ENCODE measurements around the gene CDH4.

CDH4 gene

GRCh38 chr20:61654726-61655125 is 402.7 kb downstream of the CDH4 start:
- Histone ChIP-seq H3K4me1 (ENCODE audit: insufficient read depth, low read length) (no peaks in the 10 kb centered on the region), H3K36me3 (ENCODE audit: insufficient read depth, low read length) (no peaks in the 10 kb centered on the region), H3K9me3 (ENCODE audit: low read length) (no peaks in the 10 kb centered on the region), H3K9ac (ENCODE audit: low read length) (no peak overlapping the region), H3K27me3 (ENCODE audit: control insufficient read depth in 1 of 2, insufficient read depth in 2 of 2, low read length in 2 of 2) (no peaks in the 10 kb centered on the region), H3K27ac (ENCODE audit: low read depth, low read length) (no peak overlapping the region), H3K4me3 (ENCODE audit: low read depth in 1 of 2, low read length in 2 of 2) (no peak overlapping the region)

GRCh38 chr20:61655591-61655990 is 403.5 kb downstream of the CDH4 start:
- Histone ChIP-seq H3K4me1 (ENCODE audit: insufficient read depth, low read length) (no peaks in the 10 kb centered on the region), H3K9ac (ENCODE audit: low read length) (no peak overlapping the region)

GRCh38 chr20:61656198-61656597 is 404.1 kb downstream of the CDH4 start:
- H3K4me1 ChIP-seq (ENCODE audit: insufficient read depth, low read length): no peaks in the 10 kb centered on the region
- no peaks in the 10 kb centered on the region for H3K27me3 ChIP-seq (ENCODE audit: control insufficient read depth in 1 of 2, insufficient read depth in 2 of 2, low read length in 2 of 2)
- H3K27ac ChIP-seq (ENCODE audit: low read depth, low read length): no peak overlapping the region

More at GRCh38 chr20:61655591-61655990, 403.5 kb downstream of the CDH4 start:
- no peaks in the 10 kb centered on the region for H3K9me3 ChIP-seq (ENCODE audit: low read length)
- no peaks in the 10 kb centered on the region for H3K36me3 ChIP-seq (ENCODE audit: insufficient read depth, low read length)
- H3K4me3 ChIP-seq (ENCODE audit: low read depth in 1 of 2, low read length in 2 of 2): no peak overlapping the region
- no peak overlapping the region for H3K27ac ChIP-seq (ENCODE audit: low read depth, low read length)
- no peaks in the 10 kb centered on the region for H3K27me3 ChIP-seq (ENCODE audit: control insufficient read depth in 1 of 2, insufficient read depth in 2 of 2, low read length in 2 of 2)

GRCh38 chr20:61657721-61658377 is 405.8 kb downstream of the CDH4 start:
- H3K27me3 ChIP-seq (ENCODE audit: control insufficient read depth in 1 of 2, insufficient read depth in 2 of 2, low read length in 2 of 2): no peaks in the 10 kb centered on the region
- no peak overlapping the region for H3K9ac ChIP-seq (ENCODE audit: low read length)
- H3K4me3 ChIP-seq (ENCODE audit: low read depth in 1 of 2, low read length in 2 of 2): no peak overlapping the region

More at GRCh38 chr20:61656198-61656597, 404.1 kb downstream of the CDH4 start:
- Histone ChIP-seq H3K9ac (ENCODE audit: low read length) (no peak overlapping the region), H3K9me3 (ENCODE audit: low read length) (no peaks in the 10 kb centered on the region), H3K4me3 (ENCODE audit: low read depth in 1 of 2, low read length in 2 of 2) (no peak overlapping the region), H3K36me3 (ENCODE audit: insufficient read depth, low read length) (no peaks in the 10 kb centered on the region)

GRCh38 chr20:61658563-61658962 is 406.5 kb downstream of the CDH4 start:
- Histone ChIP-seq H3K4me1 (ENCODE audit: insufficient read depth, low read length) (no peaks in the 10 kb centered on the region), H3K4me3 (ENCODE audit: low read depth in 1 of 2, low read length in 2 of 2) (no peak overlapping the region), H3K9me3 (ENCODE audit: low read length) (no peaks in the 10 kb centered on the region), H3K27me3 (ENCODE audit: control insufficient read depth in 1 of 2, insufficient read depth in 2 of 2, low read length in 2 of 2) (no peaks in the 10 kb centered on the region), H3K36me3 (ENCODE audit: insufficient read depth, low read length) (no peaks in the 10 kb centered on the region), H3K27ac (ENCODE audit: low read depth, low read length) (no peak overlapping the region), H3K9ac (ENCODE audit: low read length) (no peak overlapping the region)

More at GRCh38 chr20:61657721-61658377, 405.8 kb downstream of the CDH4 start:
- H3K36me3 ChIP-seq (ENCODE audit: insufficient read depth, low read length): no peaks in the 10 kb centered on the region
- no peak overlapping the region for H3K27ac ChIP-seq (ENCODE audit: low read depth, low read length)
- no peaks in the 10 kb centered on the region for H3K4me1 ChIP-seq (ENCODE audit: insufficient read depth, low read length)
- H3K9me3 ChIP-seq (ENCODE audit: low read length): no peaks in the 10 kb centered on the region

GRCh38 chr20:61659246-61659993 is 407.4 kb downstream of the CDH4 start:
- no peaks in the 10 kb centered on the region for H3K9me3 ChIP-seq (ENCODE audit: low read length)
- H3K27me3 ChIP-seq (ENCODE audit: control insufficient read depth in 1 of 2, insufficient read depth in 2 of 2, low read length in 2 of 2): no peaks in the 10 kb centered on the region
- H3K9ac ChIP-seq (ENCODE audit: low read length): no peak overlapping the region
- no peak overlapping the region for H3K4me3 ChIP-seq (ENCODE audit: low read depth in 1 of 2, low read length in 2 of 2)
- no peaks in the 10 kb centered on the region for H3K4me1 ChIP-seq (ENCODE audit: insufficient read depth, low read length)
- H3K27ac ChIP-seq (ENCODE audit: low read depth, low read length): no peak overlapping the region
- H3K36me3 ChIP-seq (ENCODE audit: insufficient read depth, low read length): no peaks in the 10 kb centered on the region

- Histone ChIP-seq H3K27ac (ENCODE audit: low read depth, low read length) (no peak overlapping the region), H3K36me3 (ENCODE audit: insufficient read depth, low read length) (no peaks in the 10 kb centered on the region), H3K9ac (ENCODE audit: low read length) (no peak overlapping the region), H3K9me3 (ENCODE audit: low read length) (no peaks in the 10 kb centered on the region), H3K4me3 (ENCODE audit: low read depth in 1 of 2, low read length in 2 of 2) (no peak overlapping the region), H3K27me3 (ENCODE audit: control insufficient read depth in 1 of 2, insufficient read depth in 2 of 2, low read length in 2 of 2) (no peaks in the 10 kb centered on the region), H3K4me1 (ENCODE audit: insufficient read depth, low read length) (no peaks in the 10 kb centered on the region)
Observed at GRCh38 chr20:61659994-61660346, 407.9 kb downstream of the CDH4 start.

GRCh38 chr20:61660559-61660958 is 408.5 kb downstream of the CDH4 start:
- Histone ChIP-seq H3K27me3 (ENCODE audit: control insufficient read depth in 1 of 2, insufficient read depth in 2 of 2, low read length in 2 of 2) (no peaks in the 10 kb centered on the region), H3K9ac (ENCODE audit: low read length) (no peak overlapping the region), H3K27ac (ENCODE audit: low read depth, low read length) (no peak overlapping the region), H3K4me1 (ENCODE audit: insufficient read depth, low read length) (no peaks in the 10 kb centered on the region), H3K9me3 (ENCODE audit: low read length) (no peaks in the 10 kb centered on the region), H3K4me3 (ENCODE audit: low read depth in 1 of 2, low read length in 2 of 2) (no peak overlapping the region), H3K36me3 (ENCODE audit: insufficient read depth, low read length) (no peaks in the 10 kb centered on the region)

GRCh38 chr20:61661025-61661424 is 409.0 kb downstream of the CDH4 start:
- Histone ChIP-seq H3K27me3 (ENCODE audit: control insufficient read depth in 1 of 2, insufficient read depth in 2 of 2, low read length in 2 of 2) (no peaks in the 10 kb centered on the region), H3K27ac (ENCODE audit: low read depth, low read length) (no peak overlapping the region), H3K9ac (ENCODE audit: low read length) (no peak overlapping the region), H3K4me3 (ENCODE audit: low read depth in 1 of 2, low read length in 2 of 2) (no peak overlapping the region), H3K36me3 (ENCODE audit: insufficient read depth, low read length) (no peaks in the 10 kb centered on the region), H3K9me3 (ENCODE audit: low read length) (no peaks in the 10 kb centered on the region), H3K4me1 (ENCODE audit: insufficient read depth, low read length) (no peaks in the 10 kb centered on the region)

GRCh38 chr20:61661583-61661982 is 409.5 kb downstream of the CDH4 start:
- Histone ChIP-seq H3K9ac (ENCODE audit: low read length) (no peak overlapping the region), H3K27me3 (ENCODE audit: control insufficient read depth in 1 of 2, insufficient read depth in 2 of 2, low read length in 2 of 2) (no peaks in the 10 kb centered on the region), H3K9me3 (ENCODE audit: low read length) (no peaks in the 10 kb centered on the region), H3K4me1 (ENCODE audit: insufficient read depth, low read length) (no peaks in the 10 kb centered on the region), H3K4me3 (ENCODE audit: low read depth in 1 of 2, low read length in 2 of 2) (no peak overlapping the region), H3K27ac (ENCODE audit: low read depth, low read length) (no peak overlapping the region), H3K36me3 (ENCODE audit: insufficient read depth, low read length) (no peaks in the 10 kb centered on the region)

GRCh38 chr20:61662226-61662967 is 410.3 kb downstream of the CDH4 start:
- Histone ChIP-seq H3K9me3 (ENCODE audit: low read length) (no peaks in the 10 kb centered on the region), H3K36me3 (ENCODE audit: insufficient read depth, low read length) (no peaks in the 10 kb centered on the region), H3K4me1 (ENCODE audit: insufficient read depth, low read length) (no peaks in the 10 kb centered on the region), H3K4me3 (ENCODE audit: low read depth in 1 of 2, low read length in 2 of 2) (no peak overlapping the region), H3K9ac (ENCODE audit: low read length) (no peak overlapping the region), H3K27me3 (ENCODE audit: control insufficient read depth in 1 of 2, insufficient read depth in 2 of 2, low read length in 2 of 2) (no peaks in the 10 kb centered on the region), H3K27ac (ENCODE audit: low read depth, low read length) (no peak overlapping the region)
